Stimulated activated memory B cell treated with anti-CD40 and anti-IgM and Interleukin-4, amounts not matched to agents 10 μg/mL and 1 μg/mL and 100 μg/mL, for 72 hours (primary cell): ENCODE data around the gene APOF.
"Not testable (repeated sequence)": the region's sequence is repeated elsewhere in the genome, so short reads cannot be mapped to it uniquely, and the experiment has no call there.

ENCODE experiments used
- ATAC-seq: fragments of 150-1000 bp; cut with Tn5 transposase; 2 replicates; pipeline ENCODE4 v1.10.0; 2021
- H3K27ac Mint-ChIP-seq: one replicate; pipeline ENCODE4 v1.8.0; 2022; ENCODE audit warnings: mild to moderate bottlenecking, mixed read lengths
- H3K27me3 Mint-ChIP-seq: one replicate; pipeline ENCODE4 v1.8.0; 2022; ENCODE audit warnings: mixed read lengths
- H3K36me3 Mint-ChIP-seq: one replicate; pipeline ENCODE4 v1.8.0; 2022; ENCODE audit warnings: mixed read lengths
- H3K4me1 Mint-ChIP-seq: one replicate; pipeline ENCODE4 v1.8.0; 2022; ENCODE audit warnings: mixed read lengths
- H3K4me3 Mint-ChIP-seq: one replicate; pipeline ENCODE4 v1.8.0; 2022; ENCODE audit warnings: mild to moderate bottlenecking, moderate library complexity, mixed read lengths
- H3K9me3 Mint-ChIP-seq: one replicate; pipeline ENCODE4 v1.8.0; 2022; ENCODE audit warnings: mixed read lengths

The APOF gene

GRCh38 chr12:56362130-56363059 lies at the start of gene APOF:
APOF (minus strand) TSS chr12:56362857; CDS start chr12:56362745, 112 bp downstream.
- H3K4me1 Mint-ChIP-seq: peaks cover 27% of the 10 kb centered on the region
- H3K27me3 Mint-ChIP-seq: no peaks in the 10 kb centered on the region
- ATAC-seq: no peak
- no peaks in the 10 kb centered on the region for H3K36me3 Mint-ChIP-seq
- H3K27ac Mint-ChIP-seq: peak within 1 kb of the TSS; percentile 89
- H3K4me3 Mint-ChIP-seq: peak within 1 kb of the TSS; percentile 93
- H3K9me3 Mint-ChIP-seq: no peaks in the 10 kb centered on the region

GRCh38 chr12:56411781-56412639 lies 49.4 kb upstream of the APOF start:
- no peaks in the 10 kb centered on the region for H3K9me3 Mint-ChIP-seq
- ATAC-seq: no peak
- no peak overlapping the region for H3K27ac Mint-ChIP-seq
- no peak overlapping the region for H3K4me3 Mint-ChIP-seq
- no peaks in the 10 kb centered on the region for H3K27me3 Mint-ChIP-seq
- peaks cover 15% of the 10 kb centered on the region for H3K36me3 Mint-ChIP-seq
- H3K4me1 Mint-ChIP-seq: no peaks in the 10 kb centered on the region

- Mint-ChIP-seq H3K9me3 (no peaks in the 10 kb centered on the region), H3K27me3 (no peaks in the 10 kb centered on the region), H3K27ac (no peak overlapping the region), H3K4me1 (no peaks in the 10 kb centered on the region), H3K4me3 (no peak overlapping the region), H3K36me3 (peaks cover 6% of the 10 kb centered on the region)
- ATAC-seq: no peak
Observed at GRCh38 chr12:56410768-56411167, 48.1 kb upstream of the APOF start.

GRCh38 chr12:56408799-56409417 lies 46.3 kb upstream of the APOF start:
- H3K4me1 Mint-ChIP-seq: no peaks in the 10 kb centered on the region
- no peak overlapping the region for H3K27ac Mint-ChIP-seq
- no peak for ATAC-seq
- no peak overlapping the region for H3K4me3 Mint-ChIP-seq
- H3K9me3 Mint-ChIP-seq: no peaks in the 10 kb centered on the region
- H3K27me3 Mint-ChIP-seq: no peaks in the 10 kb centered on the region
- H3K36me3 Mint-ChIP-seq: peaks cover 6% of the 10 kb centered on the region

- not testable (repeated sequence) for H3K9me3 Mint-ChIP-seq, H3K27ac Mint-ChIP-seq, H3K4me3 Mint-ChIP-seq, H3K36me3 Mint-ChIP-seq, ATAC-seq, H3K27me3 Mint-ChIP-seq, H3K4me1 Mint-ChIP-seq
Observed at GRCh38 chr12:56404227-56404626, 41.6 kb upstream of the APOF start.

GRCh38 chr12:56401612-56402011 lies 39.0 kb upstream of the APOF start:
- H3K4me1 Mint-ChIP-seq, H3K27ac Mint-ChIP-seq, ATAC-seq, H3K4me3 Mint-ChIP-seq, H3K27me3 Mint-ChIP-seq, H3K9me3 Mint-ChIP-seq, H3K36me3 Mint-ChIP-seq: not testable (repeated sequence)

- not testable (repeated sequence) for H3K9me3 Mint-ChIP-seq, H3K27ac Mint-ChIP-seq, H3K27me3 Mint-ChIP-seq, H3K36me3 Mint-ChIP-seq, H3K4me3 Mint-ChIP-seq, H3K4me1 Mint-ChIP-seq, ATAC-seq
Observed at GRCh38 chr12:56401125-56401524, 38.5 kb upstream of the APOF start.

- not testable (repeated sequence) for H3K4me1 Mint-ChIP-seq, H3K36me3 Mint-ChIP-seq, H3K4me3 Mint-ChIP-seq, H3K27me3 Mint-ChIP-seq, H3K27ac Mint-ChIP-seq, ATAC-seq, H3K9me3 Mint-ChIP-seq
Observed at GRCh38 chr12:56399466-56399865, 36.8 kb upstream of the APOF start.

- Mint-ChIP-seq H3K27me3 (no peaks in the 10 kb centered on the region), H3K9me3 (peaks cover 8% of the 10 kb centered on the region), H3K4me3 (no peak overlapping the region), H3K36me3 (no peaks in the 10 kb centered on the region), H3K4me1 (no peaks in the 10 kb centered on the region), H3K27ac (no peak overlapping the region)
- ATAC-seq: no peak
Observed at GRCh38 chr12:56398324-56398723, 35.7 kb upstream of the APOF start.

- ATAC-seq: no peak
- Mint-ChIP-seq H3K4me3 (no peak overlapping the region), H3K9me3 (peaks cover 3% of the 10 kb centered on the region), H3K4me1 (no peaks in the 10 kb centered on the region), H3K27ac (no peak overlapping the region), H3K27me3 (no peaks in the 10 kb centered on the region), H3K36me3 (no peaks in the 10 kb centered on the region)
Observed at GRCh38 chr12:56392331-56392730, 29.7 kb upstream of the APOF start.

- Mint-ChIP-seq H3K4me1 (no peaks in the 10 kb centered on the region), H3K4me3 (no peak overlapping the region)
- no peak for ATAC-seq
Observed at GRCh38 chr12:56391721-56392120, 29.1 kb upstream of the APOF start.

GRCh38 chr12:56389412-56389811 lies 26.8 kb upstream of the APOF start:
- Mint-ChIP-seq H3K9me3 (peaks cover 3% of the 10 kb centered on the region), H3K4me1 (no peaks in the 10 kb centered on the region), H3K4me3 (no peak overlapping the region), H3K36me3 (no peaks in the 10 kb centered on the region), H3K27me3 (no peaks in the 10 kb centered on the region), H3K27ac (no peak overlapping the region)
- ATAC-seq: no peak

More at GRCh38 chr12:56391721-56392120, 29.1 kb upstream of the APOF start:
- H3K27ac Mint-ChIP-seq: no peak overlapping the region
- H3K9me3 Mint-ChIP-seq: peaks cover 3% of the 10 kb centered on the region
- H3K36me3 Mint-ChIP-seq: no peaks in the 10 kb centered on the region
- H3K27me3 Mint-ChIP-seq: no peaks in the 10 kb centered on the region

- no peaks in the 10 kb centered on the region for H3K27me3 Mint-ChIP-seq
- H3K4me3 Mint-ChIP-seq: no peak overlapping the region
- no peaks in the 10 kb centered on the region for H3K4me1 Mint-ChIP-seq
- peaks cover 3% of the 10 kb centered on the region for H3K9me3 Mint-ChIP-seq
- no peak overlapping the region for H3K27ac Mint-ChIP-seq
- no peak for ATAC-seq
- H3K36me3 Mint-ChIP-seq: no peaks in the 10 kb centered on the region
Observed at GRCh38 chr12:56387152-56387736, 24.6 kb upstream of the APOF start.

GRCh38 chr12:56385873-56386272 lies 23.2 kb upstream of the APOF start:
- no peaks in the 10 kb centered on the region for H3K36me3 Mint-ChIP-seq
- H3K9me3 Mint-ChIP-seq: no peaks in the 10 kb centered on the region
- H3K4me3 Mint-ChIP-seq: no peak overlapping the region
- no peaks in the 10 kb centered on the region for H3K4me1 Mint-ChIP-seq
- no peak for ATAC-seq
- no peaks in the 10 kb centered on the region for H3K27me3 Mint-ChIP-seq
- H3K27ac Mint-ChIP-seq: no peak overlapping the region

- Mint-ChIP-seq H3K4me3 (no peak overlapping the region), H3K9me3 (no peaks in the 10 kb centered on the region), H3K27ac (no peak overlapping the region), H3K36me3 (no peaks in the 10 kb centered on the region), H3K27me3 (no peaks in the 10 kb centered on the region), H3K4me1 (peaks cover 3% of the 10 kb centered on the region)
- no peak for ATAC-seq
Observed at GRCh38 chr12:56382611-56383010, 20.0 kb upstream of the APOF start.
